Ureter (tissue), 1 donor: Measurements from ENCODE around the gene KCNK18. TPM values are rescaled to one million over a fixed set of nuclear protein-coding genes. Genes with fewer than 3 reads are reported as not detected.
"Not testable (repeated sequence)": the region's sequence is repeated elsewhere in the genome, so short reads cannot be mapped to it uniquely, and the experiment has no call there.

Experiments used
- DNase-seq: peaks from one replicate; pipeline ENCODE4 v3.0.0-alpha.2; 2020; ENCODE audit warnings: low spot score
- total RNA-seq: library from RNA; stranded (reverse); gene quantifications from one replicate; pipeline ENCODE4 v1.2.4, GENCODE V29; 2023
- donor health status: DM: yes; HTN: yes; CAD: no.

The KCNK18 gene
- total RNA-seq, 1 donor from 2014 or later, result not detected

GRCh38 chr10:117170244-117170643 lies 27.0 kb upstream of the KCNK18 start:
- DNase-seq, result no peak

GRCh38 chr10:117174439-117175214 lies 22.7 kb upstream of the KCNK18 start:
- peak; percentile 86 for DNase-seq

- no peak for DNase-seq
Observed at GRCh38 chr10:117175215-117175900, 21.9 kb upstream of the KCNK18 start.

GRCh38 chr10:117175901-117176534 lies 21.3 kb upstream of the KCNK18 start:
- DNase-seq, result peak; percentile 76

- DNase-seq, result no peak
Observed at GRCh38 chr10:117178190-117178589, 19.1 kb upstream of the KCNK18 start.

- DNase-seq, result no peak
Observed at GRCh38 chr10:117184296-117184695, 13.0 kb upstream of the KCNK18 start.

- DNase-seq, result no peak
Observed at GRCh38 chr10:117184821-117185220, 12.5 kb upstream of the KCNK18 start.

GRCh38 chr10:117185817-117186216 lies 11.5 kb upstream of the KCNK18 start:
- not testable (repeated sequence) for DNase-seq

- DNase-seq, result no peak
Observed at GRCh38 chr10:117186832-117187615, 10.3 kb upstream of the KCNK18 start.

GRCh38 chr10:117188371-117188770 lies 8.9 kb upstream of the KCNK18 start:
- DNase-seq, result no peak

GRCh38 chr10:117189557-117189956 lies 7.7 kb upstream of the KCNK18 start:
- no peak for DNase-seq

GRCh38 chr10:117198088-117198487 lies 799 bp downstream of the KCNK18 start:
- no peak for DNase-seq

- no peak for DNase-seq
Observed at GRCh38 chr10:117201826-117202225, 4.5 kb downstream of the KCNK18 start.

GRCh38 chr10:117204316-117204715 lies 7.0 kb downstream of the KCNK18 start:
- DNase-seq, result no peak

- no peak for DNase-seq
Observed at GRCh38 chr10:117212176-117212575, 14.9 kb downstream of the KCNK18 start.

GRCh38 chr10:117214401-117214800 lies 17.1 kb downstream of the KCNK18 start:
- DNase-seq, result no peak

- no peak for DNase-seq
Observed at GRCh38 chr10:117215079-117215478, 17.8 kb downstream of the KCNK18 start.

- no peak for DNase-seq
Observed at GRCh38 chr10:117216028-117216427, 18.7 kb downstream of the KCNK18 start.

- peak; percentile 62 for DNase-seq
Observed at GRCh38 chr10:117216611-117217195, 19.4 kb downstream of the KCNK18 start.

GRCh38 chr10:117217196-117217761 lies 20.0 kb downstream of the KCNK18 start:
- no peak for DNase-seq

- no peak for DNase-seq
Observed at GRCh38 chr10:117218654-117219053, 21.4 kb downstream of the KCNK18 start.
